ENCODE measurements around the gene STEAP3.

The STEAP3 gene

DNA sequence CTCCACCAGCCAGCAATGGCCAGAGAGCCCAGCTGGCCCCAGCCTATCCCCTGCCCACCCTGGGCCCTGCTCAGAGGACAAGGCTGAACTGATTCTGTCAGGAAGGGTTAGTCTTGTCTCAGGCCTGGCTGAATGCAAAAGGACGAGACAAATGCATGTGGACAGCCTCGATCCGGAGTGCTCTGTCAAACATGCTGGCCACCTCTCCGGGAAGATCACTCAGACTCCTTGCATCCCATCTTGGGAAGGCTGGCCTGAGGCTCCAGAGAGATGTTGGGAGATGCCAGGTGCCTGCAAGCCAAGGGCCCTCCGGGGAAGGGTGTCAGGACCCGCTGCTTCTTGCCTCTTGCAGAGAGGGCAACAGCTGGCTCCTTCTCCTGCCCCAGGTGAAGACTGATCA, 44.9 kb upstream of the STEAP3 start:
- no peak overlapping the region for H3K4me3 ChIP-seq (ENCODE audit: low read length)
- DNase-seq (ENCODE audit: low read depth) = no peak
- TF ChIP-seq, protein P1, sequence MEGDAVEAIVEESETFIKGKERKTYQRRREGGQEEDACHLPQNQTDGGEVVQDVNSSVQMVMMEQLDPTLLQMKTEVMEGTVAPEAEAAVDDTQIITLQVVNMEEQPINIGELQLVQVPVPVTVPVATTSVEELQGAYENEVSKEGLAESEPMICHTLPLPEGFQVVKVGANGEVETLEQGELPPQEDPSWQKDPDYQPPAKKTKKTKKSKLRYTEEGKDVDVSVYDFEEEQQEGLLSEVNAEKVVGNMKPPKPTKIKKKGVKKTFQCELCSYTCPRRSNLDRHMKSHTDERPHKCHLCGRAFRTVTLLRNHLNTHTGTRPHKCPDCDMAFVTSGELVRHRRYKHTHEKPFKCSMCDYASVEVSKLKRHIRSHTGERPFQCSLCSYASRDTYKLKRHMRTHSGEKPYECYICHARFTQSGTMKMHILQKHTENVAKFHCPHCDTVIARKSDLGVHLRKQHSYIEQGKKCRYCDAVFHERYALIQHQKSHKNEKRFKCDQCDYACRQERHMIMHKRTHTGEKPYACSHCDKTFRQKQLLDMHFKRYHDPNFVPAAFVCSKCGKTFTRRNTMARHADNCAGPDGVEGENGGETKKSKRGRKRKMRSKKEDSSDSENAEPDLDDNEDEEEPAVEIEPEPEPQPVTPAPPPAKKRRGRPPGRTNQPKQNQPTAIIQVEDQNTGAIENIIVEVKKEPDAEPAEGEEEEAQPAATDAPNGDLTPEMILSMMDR (IDR thresholded peaks at IDR 0.05; ENCODE audit: insufficient read depth, low read depth, low read length, missing control alignments) = no peak

DNA sequence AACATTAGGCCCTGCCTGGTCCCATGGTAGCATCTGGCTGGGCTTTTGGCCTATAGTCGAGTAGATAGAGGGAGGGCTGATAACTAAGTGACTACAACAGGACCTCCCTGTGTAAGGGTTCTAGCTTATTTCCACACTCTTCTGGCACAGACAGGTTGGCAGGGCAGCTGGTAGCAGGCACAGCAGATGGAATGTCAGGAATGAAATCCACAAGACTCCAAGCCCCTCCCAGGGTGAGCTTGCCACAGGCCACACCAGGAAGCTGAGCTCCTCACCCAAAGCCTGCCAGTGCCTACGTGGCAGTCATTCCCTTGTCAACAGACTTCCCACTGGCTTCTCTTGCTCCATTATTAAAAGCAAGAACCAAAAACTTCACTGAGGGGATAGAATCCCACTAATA, 44.4 kb upstream of the STEAP3 start:
- TF ChIP-seq, protein P1 (IDR thresholded peaks at IDR 0.05; ENCODE audit: insufficient read depth, low read depth, low read length, missing control alignments) = no peak
- H3K4me3 ChIP-seq (ENCODE audit: low read length) = no peak overlapping the region
- peak; percentile 58 for DNase-seq (ENCODE audit: low read depth)

DNA sequence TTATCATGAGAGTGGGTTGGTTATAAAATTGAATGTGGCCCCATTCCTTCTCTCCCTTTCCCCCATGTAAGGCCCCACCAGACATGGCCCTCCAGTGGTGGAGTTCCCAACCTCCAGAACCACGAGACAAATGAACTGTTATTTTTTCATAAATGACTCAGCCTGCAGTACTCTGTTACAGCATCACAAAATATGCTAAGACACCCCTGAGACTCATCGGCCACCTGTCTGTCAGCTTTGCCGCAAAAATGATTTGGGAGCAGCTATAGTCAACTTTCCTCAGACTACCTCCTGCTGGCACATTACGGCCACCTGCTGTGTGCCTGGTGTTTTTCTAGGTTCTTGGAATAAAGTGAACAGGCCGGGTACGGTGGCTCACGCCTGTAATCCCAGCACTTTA, 43.6 kb upstream of the STEAP3 start:
- TF ChIP-seq, protein P1 (IDR thresholded peaks at IDR 0.05; ENCODE audit: insufficient read depth, low read depth, low read length, missing control alignments) = no peak
- H3K4me3 ChIP-seq (ENCODE audit: low read length) = no peak overlapping the region
- DNase-seq (ENCODE audit: low read depth) = no peak

DNA sequence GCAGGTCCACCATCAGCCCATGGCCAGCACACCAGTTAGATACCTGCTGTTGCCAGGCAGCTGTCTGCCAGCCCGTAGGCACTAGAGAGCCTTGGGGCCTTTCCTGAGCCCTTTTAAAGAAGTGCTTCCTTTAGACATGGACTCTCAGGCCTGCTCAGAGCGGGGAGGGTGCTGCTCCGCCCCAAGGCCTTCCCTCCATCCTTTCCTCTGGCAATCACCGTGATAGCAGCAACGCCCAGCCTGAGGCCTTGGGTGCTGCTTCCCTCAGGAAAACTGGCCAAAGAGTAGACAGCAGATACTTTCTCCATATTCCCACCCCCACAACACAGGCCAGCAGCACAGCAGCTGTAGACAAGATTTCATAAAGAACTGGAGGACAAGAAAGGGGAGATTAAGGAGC, 42.7 kb upstream of the STEAP3 start:
- TF ChIP-seq, protein P1 (IDR thresholded peaks at IDR 0.05; ENCODE audit: insufficient read depth, low read depth, low read length, missing control alignments) = no peak
- DNase-seq (ENCODE audit: low read depth) = no peak

DNA sequence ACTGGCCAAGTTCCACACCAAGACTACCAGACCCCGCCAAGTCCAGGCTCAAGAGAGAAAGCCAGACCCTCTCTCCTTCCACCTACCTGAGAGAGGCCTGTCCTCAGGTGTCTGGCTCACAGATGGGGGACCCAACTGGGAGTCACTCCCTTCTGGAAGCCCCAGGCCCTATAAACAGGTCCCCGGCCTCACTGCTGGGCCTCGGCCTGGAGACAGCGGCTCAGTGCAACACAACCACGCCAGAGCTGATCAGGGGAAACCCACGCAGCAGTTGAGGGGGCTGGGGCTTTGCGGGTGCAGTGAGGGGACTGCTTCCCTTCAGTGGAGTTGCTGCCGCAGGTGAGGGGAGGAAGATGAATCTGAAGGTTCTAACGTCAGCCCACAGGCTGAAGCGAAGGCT, 42.2 kb upstream of the STEAP3 start:
- TF ChIP-seq, protein P1 (IDR thresholded peaks at IDR 0.05; ENCODE audit: insufficient read depth, low read depth, low read length, missing control alignments) = no peak
- H3K4me3 ChIP-seq (ENCODE audit: low read length) = no peak overlapping the region
- no peak for DNase-seq (ENCODE audit: low read depth)

More for the DNA sequence above, 42.7 kb upstream of the STEAP3 start:
- H3K4me3 ChIP-seq (ENCODE audit: low read length) = no peak overlapping the region

DNA sequence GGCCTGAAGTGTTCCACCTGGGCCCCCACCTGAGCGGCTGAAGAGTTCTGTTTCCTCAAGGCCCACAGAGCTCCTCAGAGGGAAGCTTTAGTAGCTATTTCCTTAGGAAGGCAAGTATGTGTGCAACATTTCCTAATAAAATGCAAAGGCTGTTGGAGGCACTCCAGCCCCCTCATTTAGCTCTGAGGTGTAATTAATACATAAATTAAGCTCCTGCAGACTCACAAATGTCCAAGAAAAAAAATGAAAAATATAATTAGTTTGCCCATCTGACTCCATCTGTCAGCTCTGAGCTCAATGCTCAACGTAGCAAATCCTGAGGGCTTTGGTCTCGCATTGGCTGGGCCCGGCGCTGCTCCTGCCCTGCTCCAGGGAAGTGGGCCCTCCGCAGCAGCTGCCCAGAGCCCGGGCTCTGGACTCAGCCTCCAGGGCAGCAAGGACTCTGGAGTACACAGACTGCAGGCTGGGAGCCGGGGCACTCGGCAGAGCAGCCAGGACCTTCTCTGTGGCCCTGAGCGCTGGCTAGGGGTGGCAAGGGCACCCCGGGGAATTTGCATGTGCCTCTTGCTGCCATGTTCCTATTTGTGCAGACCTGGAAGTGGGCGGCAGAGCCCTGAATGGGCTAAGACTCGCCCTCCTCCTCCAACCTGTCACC, 41.7 kb upstream of the STEAP3 start:
- no peak for DNase-seq (ENCODE audit: low read depth)
- TF ChIP-seq, protein P1 (IDR thresholded peaks at IDR 0.05; ENCODE audit: insufficient read depth, low read depth, low read length, missing control alignments) = no peak
- no peak overlapping the region for H3K4me3 ChIP-seq (ENCODE audit: low read length)

DNA sequence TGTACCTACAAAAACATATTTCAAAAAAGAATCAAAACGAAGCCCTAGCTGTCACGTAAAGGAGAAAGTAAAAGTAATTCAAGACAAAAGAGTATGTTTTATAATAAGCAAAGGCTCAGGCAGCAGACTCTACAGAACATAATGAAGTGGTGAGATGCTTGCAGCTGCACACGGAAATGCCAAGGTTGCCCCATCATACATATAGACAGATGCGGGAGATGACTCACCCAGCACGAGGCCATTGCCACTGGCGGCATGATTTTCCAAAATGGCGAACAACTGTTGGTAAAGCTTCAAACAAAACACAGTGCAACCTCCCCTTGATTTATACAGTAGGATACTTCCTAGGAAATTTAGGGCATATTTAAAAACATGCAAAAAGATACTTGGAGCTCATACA, 39.1 kb upstream of the STEAP3 start:
- TF ChIP-seq, protein P1 (IDR thresholded peaks at IDR 0.05; ENCODE audit: insufficient read depth, low read depth, low read length, missing control alignments) = no peak
- H3K4me3 ChIP-seq (ENCODE audit: low read length) = no peak overlapping the region
- DNase-seq (ENCODE audit: low read depth) = peak; percentile 39

All from epithelial cell of esophagus (primary cell).